OCI-LY7 (cell line): ENCODE results near the gene SULT1A4. TPM values are rescaled to one million over a fixed set of nuclear protein-coding genes. Genes with fewer than 3 reads are reported as not detected.
"Not testable (repeated sequence)": the region's sequence is repeated elsewhere in the genome, so short reads cannot be mapped to it uniquely, and the experiment has no call there.

Experiments used
- BruUV-seq: library from RNA; stranded (reverse); fragments of 400-500 nt; replicated peaks from 2 replicates; lab custom pipeline; 2021; lab: Mats Ljungman, UMichigan
- CTCF ChIA-PET: fragments of 300-600 bp; sonication (Branson Sonifier 250); formaldehyde crosslinking; loops from one replicate; lab custom pipeline; 2022; ENCODE audit warnings: antibody characterized with exemption; ENCODE audit not compliant: unreplicated experiment; lab: Charles Lee
- POLR2A ChIA-PET: fragments of 300-600 bp; sonication (Branson Sonifier 250); formaldehyde crosslinking; loops from one replicate; lab custom pipeline; 2022; ENCODE audit warnings: antibody characterized with exemption; lab: Charles Lee
- DNase-seq: peaks from one replicate; pipeline ENCODE4 v3.0.0-alpha.2; 2015; ENCODE audit warnings: low spot score
- H2AFZ ChIP-seq: fragments of 200-600 bp; sonication (generic), shearing (Covaris generic); 2 replicates; pipeline ENCODE4 v1.6.1; 2014; ENCODE audit warnings: mild to moderate bottlenecking, antibody characterized with exemption, low read length, moderate library complexity
- H3K27ac ChIP-seq: fragments of 200-600 bp; sonication (generic); 2 replicates; pipeline ENCODE4 v1.5.1; 2014; ENCODE audit warnings: mixed run types, low read depth, mild to moderate bottlenecking, moderate library complexity, low read length, inconsistent platforms; ENCODE audit not compliant: poor library complexity, severe bottlenecking
- H3K36me3 ChIP-seq: fragments of 200-600 bp; sonication (generic); 2 replicates; pipeline ENCODE4 v1.6.1; 2014; ENCODE audit warnings: mild to moderate bottlenecking, antibody characterized with exemption, low read length, moderate library complexity, mixed read lengths; ENCODE audit not compliant: insufficient read depth
- H3K4me1 ChIP-seq: fragments of 200-600 bp; sonication (generic); 2 replicates; pipeline ENCODE4 v1.5.1; 2014; ENCODE audit warnings: mild to moderate bottlenecking, low read length; ENCODE audit not compliant: insufficient read depth, poor library complexity, severe bottlenecking
- H3K4me2 ChIP-seq: fragments of 200-600 bp; sonication (generic); 2 replicates; pipeline ENCODE4 v1.6.1; 2014; ENCODE audit warnings: mild to moderate bottlenecking, low read length
- H3K4me3 ChIP-seq: fragments of 200-600 bp; sonication (generic); 2 replicates; pipeline ENCODE4 v1.5.1; 2014; ENCODE audit warnings: mild to moderate bottlenecking, low read depth, low read length; ENCODE audit not compliant: poor library complexity, severe bottlenecking
- H3K79me2 ChIP-seq: fragments of 200-600 bp; sonication (generic); 2 replicates; pipeline ENCODE4 v1.6.1; 2016; ENCODE audit warnings: low read depth, mild to moderate bottlenecking, low read length, moderate library complexity, mixed read lengths; ENCODE audit not compliant: insufficient read depth
- H3K9me2 ChIP-seq: fragments of 200-600 bp; sonication (generic); 2 replicates; pipeline ENCODE4 v1.6.1; 2016; ENCODE audit warnings: mild to moderate bottlenecking, low read length, mixed read lengths; ENCODE audit not compliant: insufficient read depth
- H3K9me3 ChIP-seq: fragments of 200-600 bp; sonication (generic); 2 replicates; pipeline ENCODE4 v1.6.1; 2014; ENCODE audit warnings: mild to moderate bottlenecking, mixed run types, low read length, mixed read lengths
- H4K20me1 ChIP-seq: fragments of 200-600 bp; sonication (generic); 2 replicates; pipeline ENCODE4 v1.6.1; 2014; ENCODE audit warnings: mild to moderate bottlenecking, antibody characterized with exemption, low read length, moderate library complexity, mixed read lengths; ENCODE audit not compliant: insufficient read depth
- intact Hi-C: fragments of 100-400 bp; cut with micrococcal nuclease; formaldehyde crosslinking; loops from one replicate; pipeline ENCODE4 v1.10.0; 2022; ENCODE audit not compliant: unreplicated experiment
- total RNA-seq, 2 experiments: library from RNA; depleted of rRNA in 1 of 2; stranded (reverse); fragments of >200 nt in 1 of 2; shearing (Covaris generic) in 1 of 2; gene quantifications; 2 replicates each; pipeline ENCODE4 v1.2.3, GENCODE V29; 2014 to 2022

The SULT1A4 gene
- total RNA-seq, 2 experiments from 2014 or later = 1.9 to 5.2 TPM

- H3K79me2 ChIP-seq, CTCF ChIA-PET, H2AFZ ChIP-seq, H3K9me3 ChIP-seq, intact Hi-C loops, H3K4me3 ChIP-seq, H3K27ac ChIP-seq, H4K20me1 ChIP-seq, BruUV-seq, H3K4me1 ChIP-seq, DNase-seq, H3K4me2 ChIP-seq, H3K36me3 ChIP-seq, POLR2A ChIA-PET, H3K9me2 ChIP-seq: not testable (repeated sequence)
Observed at GRCh38 chr16:29457660-29458059, 2.1 kb upstream of the SULT1A4 start.

- POLR2A ChIA-PET, BruUV-seq, DNase-seq, H3K79me2 ChIP-seq, H3K4me3 ChIP-seq, H3K4me1 ChIP-seq, H3K9me2 ChIP-seq, H3K4me2 ChIP-seq, CTCF ChIA-PET, H4K20me1 ChIP-seq, H3K9me3 ChIP-seq, intact Hi-C loops, H3K27ac ChIP-seq, H2AFZ ChIP-seq, H3K36me3 ChIP-seq: not testable (repeated sequence)
Observed at GRCh38 chr16:29460647-29461030, 926 bp downstream of the SULT1A4 start.

- H3K9me2 ChIP-seq, H4K20me1 ChIP-seq, H3K4me2 ChIP-seq, H3K27ac ChIP-seq, H3K4me1 ChIP-seq, DNase-seq, H2AFZ ChIP-seq, CTCF ChIA-PET, H3K9me3 ChIP-seq, H3K4me3 ChIP-seq, intact Hi-C loops, H3K36me3 ChIP-seq, H3K79me2 ChIP-seq, BruUV-seq, POLR2A ChIA-PET: not testable (repeated sequence)
Observed at GRCh38 chr16:29465985-29466824, 6.5 kb downstream of the SULT1A4 start.

- H3K27ac ChIP-seq, H3K9me3 ChIP-seq, intact Hi-C loops, H3K36me3 ChIP-seq, POLR2A ChIA-PET, H2AFZ ChIP-seq, H3K9me2 ChIP-seq, H3K4me3 ChIP-seq, H3K4me2 ChIP-seq, CTCF ChIA-PET, BruUV-seq, DNase-seq, H4K20me1 ChIP-seq, H3K79me2 ChIP-seq, H3K4me1 ChIP-seq: not testable (repeated sequence)
Observed at GRCh38 chr16:29466904-29467303, 7.2 kb downstream of the SULT1A4 start.

- CTCF ChIA-PET = not testable (repeated sequence)
Observed at GRCh38 chr16:29467654-29468366, 8.1 kb downstream of the SULT1A4 start.

GRCh38 chr16:29469660-29470059 lies 9.9 kb downstream of the SULT1A4 start:
- H2AFZ ChIP-seq, H3K27ac ChIP-seq, H3K9me2 ChIP-seq, intact Hi-C loops, H3K4me1 ChIP-seq, H3K4me3 ChIP-seq, H4K20me1 ChIP-seq, H3K79me2 ChIP-seq, CTCF ChIA-PET, DNase-seq, BruUV-seq, H3K36me3 ChIP-seq, POLR2A ChIA-PET, H3K9me3 ChIP-seq: not testable (repeated sequence)
- H3K4me2 ChIP-seq = 0 out of 2 replicates have a peak overlapping the region, but pooled peaks have one; percentile 34

More at GRCh38 chr16:29467654-29468366, 8.1 kb downstream of the SULT1A4 start:
- H3K27ac ChIP-seq, DNase-seq, H3K9me3 ChIP-seq, H2AFZ ChIP-seq, POLR2A ChIA-PET, H3K4me3 ChIP-seq, H3K4me1 ChIP-seq, H3K79me2 ChIP-seq, H3K4me2 ChIP-seq, H3K36me3 ChIP-seq, intact Hi-C loops, H3K9me2 ChIP-seq, BruUV-seq, H4K20me1 ChIP-seq: not testable (repeated sequence)
